ENCODE results near the gene HOXC13. TPM values are rescaled to one million over a fixed set of nuclear protein-coding genes. Genes with fewer than 3 reads are reported as not detected.

The HOXC13 gene
- total and polyA plus RNA-seq, 8 donors = not detected

- intact Hi-C loops (cut with DNase I) = no loop called here
- Histone ChIP-seq H3K4me3 (no peak overlapping the region), H3K27ac (no peak overlapping the region), H3K36me3 (no peaks in the 10 kb centered on the region), H3K4me1 (peaks cover 0 to 7% of the 10 kb centered on the region in 2 donors), H3K9me3 (no peaks in the 10 kb centered on the region), H3K27me3 (peaks cover 100% of the 10 kb centered on the region in 2 donors)
- DNase-seq (no peak), ATAC-seq (no peak)
- no peak for TF ChIP-seq CTCF (IDR thresholded peaks at IDR 0.05)
Measured at GRCh38 chr12:53955776-53956250, 17.2 kb downstream of the HOXC13 start.

DNA sequence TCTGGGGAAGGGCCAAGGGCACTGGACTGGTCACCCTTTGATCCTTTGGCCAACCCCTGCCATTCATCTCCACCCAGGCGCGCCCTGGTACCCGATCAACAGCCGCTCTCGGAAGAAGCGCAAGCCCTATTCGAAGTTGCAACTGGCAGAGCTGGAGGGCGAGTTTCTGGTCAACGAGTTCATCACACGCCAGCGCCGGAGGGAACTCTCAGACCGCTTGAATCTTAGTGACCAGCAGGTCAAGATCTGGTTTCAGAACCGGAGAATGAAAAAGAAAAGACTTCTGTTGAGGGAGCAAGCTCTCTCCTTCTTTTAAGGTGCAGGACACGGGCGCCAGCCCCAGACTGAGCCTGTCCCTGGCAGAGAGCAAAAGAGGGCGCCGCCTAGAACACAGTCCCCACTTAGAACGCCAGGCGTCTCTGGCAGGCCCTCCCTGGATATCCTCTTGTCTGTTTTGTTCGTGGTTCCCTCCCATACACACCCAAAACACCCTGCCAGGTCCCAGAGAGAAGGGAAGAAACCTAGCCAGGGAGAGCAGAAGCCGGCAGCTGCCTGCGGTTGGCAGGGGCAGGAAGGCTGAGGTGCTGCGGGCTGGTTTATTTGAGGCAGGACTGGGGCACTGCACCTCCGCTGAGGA, 17.7 kb downstream of the HOXC13 start:
- ATAC-seq (no peak), DNase-seq (no peak)
- H3K9me3 ChIP-seq = no peaks in the 10 kb centered on the region
- H3K27ac ChIP-seq = no peak overlapping the region
- intact Hi-C loops (cut with DNase I) = no loop called here
- H3K4me3 ChIP-seq = no peak overlapping the region
- TF ChIP-seq CTCF (IDR thresholded peaks at IDR 0.05) = no peak
- peaks cover 100% of the 10 kb centered on the region in 2 donors for H3K27me3 ChIP-seq
- no peaks in the 10 kb centered on the region for H3K36me3 ChIP-seq
- peaks cover 0 to 5% of the 10 kb centered on the region in 2 donors for H3K4me1 ChIP-seq

DNA sequence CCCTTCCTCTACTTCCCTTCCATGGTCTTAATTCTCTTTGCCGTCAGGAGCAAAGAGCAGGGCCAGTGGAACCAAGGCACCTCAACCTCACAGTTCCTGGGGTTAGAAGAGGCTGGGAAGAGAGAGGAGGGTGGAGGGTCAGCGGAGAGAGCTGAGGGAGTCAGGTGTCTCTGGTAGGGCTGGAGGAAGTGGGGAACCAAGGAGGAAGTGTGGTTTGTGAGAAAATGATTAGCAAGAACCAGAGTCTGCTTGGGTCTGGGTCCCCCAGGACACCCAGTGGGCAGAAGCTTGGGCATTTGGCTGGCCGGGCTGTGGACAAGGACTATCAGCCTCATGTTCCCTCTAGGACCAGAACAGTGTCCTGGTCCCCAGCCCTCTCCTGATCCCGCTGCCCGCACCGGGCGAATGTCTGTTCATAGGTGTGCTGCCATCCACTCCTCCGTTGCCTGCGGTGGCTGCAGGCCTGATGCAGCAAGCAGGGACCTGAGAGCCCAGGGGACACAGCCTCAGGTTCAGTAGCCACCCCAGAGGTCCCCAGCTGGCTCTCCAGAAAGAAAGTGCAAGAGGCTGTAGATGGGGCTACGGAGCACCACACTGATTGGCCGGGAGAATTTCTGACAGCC, 18.4 kb downstream of the HOXC13 start:
- Histone ChIP-seq H3K9me3 (no peaks in the 10 kb centered on the region), H3K36me3 (no peaks in the 10 kb centered on the region), H3K4me1 (no peaks in the 10 kb centered on the region), H3K27ac (no peak overlapping the region), H3K27me3 (peaks cover 100% of the 10 kb centered on the region in 2 donors), H3K4me3 (no peak overlapping the region)
- no peak for TF ChIP-seq CTCF (IDR thresholded peaks at IDR 0.05)
- ATAC-seq (no peak), DNase-seq (peak in 1 of 4 donors; percentile 72)
- intact Hi-C loops (cut with DNase I) = no loop called here

GRCh38 chr12:53958128-53958527, 19.5 kb downstream of the HOXC13 start:
- Histone ChIP-seq H3K4me3 (no peak overlapping the region), H3K27me3 (peaks cover 100% of the 10 kb centered on the region in 2 donors)

More at GRCh38 chr12:53958128-53958527, 19.5 kb downstream of the HOXC13 start:
- no peak for TF ChIP-seq CTCF (IDR thresholded peaks at IDR 0.05)
- H3K9me3 ChIP-seq = no peaks in the 10 kb centered on the region
- H3K27ac ChIP-seq = no peak overlapping the region
- H3K4me1 ChIP-seq = no peaks in the 10 kb centered on the region
- ATAC-seq = no peak
- intact Hi-C loops (cut with DNase I) = no loop called here
- no peaks in the 10 kb centered on the region for H3K36me3 ChIP-seq
- no peak for DNase-seq

All from left lung (tissue), 10 donors.